ENCODE measurements around the gene BCAP29.

Gene BCAP29

GRCh38 chr7:107658467-107658866 lies 78.4 kb downstream of the BCAP29 start:
- Histone ChIP-seq H3K9me3 (ENCODE audit: low read length) (no peaks in the 10 kb centered on the region), H3K27me3 (ENCODE audit: insufficient read depth, low read length) (no peaks in the 10 kb centered on the region; the same call in 1 of the 2 replicates), H3K9ac (ENCODE audit: low read length) (no peak overlapping the region), H2AFZ (ENCODE audit: low read length) (no peak overlapping the region), H3K79me2 (ENCODE audit: insufficient read depth, low read length) (no peaks in the 10 kb centered on the region), H4K20me1 (ENCODE audit: insufficient read depth, low read length) (no peaks in the 10 kb centered on the region), H3K4me3 (ENCODE audit: low read depth, low read length, poor library complexity, severe bottlenecking) (no peak overlapping the region), H3K27ac (ENCODE audit: low read depth, low read length, poor library complexity, severe bottlenecking) (no peak overlapping the region), H3K9me2 (ENCODE audit: low read depth, low read length) (no peaks in the 10 kb centered on the region), H3K4me2 (ENCODE audit: low read length) (no peak overlapping the region), H3K4me1 (ENCODE audit: insufficient read depth, low read length, severe bottlenecking) (no peaks in the 10 kb centered on the region), H3F3A (ENCODE audit: insufficient read depth, low read length) (no peaks in the 10 kb centered on the region), H3K36me3 (ENCODE audit: insufficient read depth, low read length) (no peaks in the 10 kb centered on the region)
- TF ChIP-seq CTCF (IDR thresholded peaks at IDR 0.05; ENCODE audit: low read length) = no peak
- no peak for TF ChIP-seq EZH2 (IDR thresholded peaks at IDR 0.05; ENCODE audit: borderline replicate concordance, low read length)

DNA sequence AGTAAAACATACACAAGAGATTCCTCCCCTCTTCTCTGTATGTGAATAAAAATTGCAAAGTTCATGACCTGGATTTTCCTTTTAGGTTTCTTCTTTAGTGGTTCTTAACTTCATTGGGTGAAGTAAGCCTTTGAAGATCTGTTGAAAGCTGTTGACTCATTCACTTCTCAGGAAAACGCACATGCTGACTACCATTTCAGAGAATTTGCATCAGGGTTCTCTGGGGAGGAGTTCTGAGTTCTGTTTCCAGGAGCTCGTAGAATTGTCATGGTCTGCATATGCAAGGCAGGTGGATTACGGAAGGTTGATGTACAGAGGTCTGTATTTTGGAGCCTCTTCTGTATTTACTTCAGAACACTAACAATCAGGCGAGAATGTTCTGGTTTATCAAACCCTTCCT lies 79.6 kb downstream of the BCAP29 start:
- no peak for TF ChIP-seq EZH2 (IDR thresholded peaks at IDR 0.05; ENCODE audit: borderline replicate concordance, low read length)
- TF ChIP-seq CTCF (IDR thresholded peaks at IDR 0.05; ENCODE audit: low read length) = no peak
- Histone ChIP-seq H3K9ac (ENCODE audit: low read length) (no peak overlapping the region), H4K20me1 (ENCODE audit: insufficient read depth, low read length) (no peaks in the 10 kb centered on the region), H3K4me2 (ENCODE audit: low read length) (no peak overlapping the region), H3K36me3 (ENCODE audit: insufficient read depth, low read length) (no peaks in the 10 kb centered on the region), H3K4me1 (ENCODE audit: insufficient read depth, low read length, severe bottlenecking) (no peaks in the 10 kb centered on the region), H3K79me2 (ENCODE audit: insufficient read depth, low read length) (no peaks in the 10 kb centered on the region), H3K9me3 (ENCODE audit: low read length) (no peaks in the 10 kb centered on the region), H3K9me2 (ENCODE audit: low read depth, low read length) (no peaks in the 10 kb centered on the region), H3K27me3 (ENCODE audit: insufficient read depth, low read length) (no peaks in the 10 kb centered on the region; the same call in 1 of the 2 replicates), H3K27ac (ENCODE audit: low read depth, low read length, poor library complexity, severe bottlenecking) (no peak overlapping the region), H3F3A (ENCODE audit: insufficient read depth, low read length) (no peaks in the 10 kb centered on the region), H3K4me3 (ENCODE audit: low read depth, low read length, poor library complexity, severe bottlenecking) (no peak overlapping the region), H2AFZ (ENCODE audit: low read length) (no peak overlapping the region)

GRCh38 chr7:107660381-107661080 lies 80.5 kb downstream of the BCAP29 start, which contains the start of gene SLC26A4:
Gene SLC26A4, plus strand, starts transcription at chr7:107660828. Its CDS starts 814 bp downstream, at chr7:107661642.
- Histone ChIP-seq H3K27ac (ENCODE audit: low read depth, low read length, poor library complexity, severe bottlenecking) (no peak within 1 kb of the TSS), H3K27me3 (ENCODE audit: insufficient read depth, low read length) (no peaks in the 10 kb centered on the region; the same call in 1 of the 2 replicates), H3K9ac (ENCODE audit: low read length) (no peak within 1 kb of the TSS), H3K4me1 (ENCODE audit: insufficient read depth, low read length, severe bottlenecking) (no peaks in the 10 kb centered on the region), H3K4me3 (ENCODE audit: low read depth, low read length, poor library complexity, severe bottlenecking) (no peak within 1 kb of the TSS), H3K4me2 (ENCODE audit: low read length) (no peak within 1 kb of the TSS; the same call in 1 of the 2 replicates), H3K79me2 (ENCODE audit: insufficient read depth, low read length) (no peaks in the 10 kb centered on the region), H2AFZ (ENCODE audit: low read length) (no peak within 1 kb of the TSS), H3F3A (ENCODE audit: insufficient read depth, low read length) (no peaks in the 10 kb centered on the region), H3K9me3 (ENCODE audit: low read length) (no peaks in the 10 kb centered on the region), H3K36me3 (ENCODE audit: insufficient read depth, low read length) (no peaks in the 10 kb centered on the region), H4K20me1 (ENCODE audit: insufficient read depth, low read length) (no peaks in the 10 kb centered on the region), H3K9me2 (ENCODE audit: low read depth, low read length) (no peaks in the 10 kb centered on the region)
- TF ChIP-seq EZH2 (IDR thresholded peaks at IDR 0.05; ENCODE audit: borderline replicate concordance, low read length) (no peak), CTCF (IDR thresholded peaks at IDR 0.05; ENCODE audit: low read length) (no peak)
